Fibroblast of lung (primary cell): Measurements from ENCODE around the gene CYP2S1. TPM values are rescaled to one million over a fixed set of nuclear protein-coding genes. Genes with fewer than 3 reads are reported as not detected.
A peak's percentile ranks its signal among the peaks of the same experiment; 100 is the strongest.

Experiments
- DNase-seq, 2 donors: peaks; one replicate each; pipeline versions ENCODE4 v3.0.0 to v3.0.0-alpha.2; 2010; ENCODE audit warnings: low read depth in 2 of 2
- H2AFZ ChIP-seq: 2 replicates; pipeline ENCODE4 v1.5.1; 2012; ENCODE audit warnings: low read length, control low read depth, inconsistent platforms
- H3K27ac ChIP-seq: 2 replicates; pipeline ENCODE4 v1.5.1; 2011; ENCODE audit warnings: low read length, control low read depth; ENCODE audit not compliant: insufficient read depth
- H3K27me3 ChIP-seq: 2 replicates; pipeline ENCODE4 v1.5.1; 2011; ENCODE audit warnings: mild to moderate bottlenecking, low read length; ENCODE audit not compliant: control insufficient read depth, insufficient read depth
- H3K36me3 ChIP-seq: 2 replicates; pipeline ENCODE4 v1.5.1; 2011; ENCODE audit warnings: low read length; ENCODE audit not compliant: control insufficient read depth, insufficient read depth
- H3K4me1 ChIP-seq: 2 replicates; pipeline ENCODE4 v1.5.1; 2011; ENCODE audit warnings: low read length; ENCODE audit not compliant: control insufficient read depth, insufficient read depth; ENCODE audit errors: extremely low read depth
- H3K4me2 ChIP-seq: 2 replicates; pipeline ENCODE4 v1.5.1; 2011; ENCODE audit warnings: low read length, control low read depth; ENCODE audit not compliant: insufficient read depth; ENCODE audit errors: extremely low read depth
- H3K4me3 ChIP-seq, 4 experiments: fragments of 200-600 bp in 1 of 4; sonication (generic) in 1 of 4; replicated peaks in 1 of 4; 2 replicates each; pipeline ENCODE4 v1.5.1; 2011 to 2016; ENCODE audit warnings: low read length in 4 of 4, low read depth in 3 of 4, mild to moderate bottlenecking in 3 of 4, control low read depth in 2 of 4, inconsistent platforms in 1 of 4, mixed read lengths in 1 of 4; ENCODE audit not compliant: insufficient read depth in 1 of 4; ENCODE audit errors: control extremely low read depth in 1 of 4
- H3K79me2 ChIP-seq: 2 replicates; pipeline ENCODE4 v1.5.1; 2012; ENCODE audit warnings: mild to moderate bottlenecking, low read length, inconsistent platforms; ENCODE audit not compliant: control insufficient read depth, insufficient read depth
- H3K9ac ChIP-seq: 2 replicates; pipeline ENCODE4 v1.5.1; 2011; ENCODE audit warnings: mild to moderate bottlenecking, low read length, control low read depth; ENCODE audit not compliant: insufficient read depth
- H3K9me3 ChIP-seq: 2 replicates; pipeline ENCODE4 v1.5.1; 2012; ENCODE audit warnings: low read depth, low read length; ENCODE audit not compliant: control insufficient read depth, insufficient read depth
- H4K20me1 ChIP-seq: 2 replicates; pipeline ENCODE4 v1.5.1; 2011; ENCODE audit warnings: low read length; ENCODE audit not compliant: control insufficient read depth, insufficient read depth; ENCODE audit errors: extremely low read depth
- EZH2 ChIP-seq: IDR thresholded peaks from 2 replicates; pipeline ENCODE4 v1.5.1; 2012; ENCODE audit warnings: low read length, control low read depth, mild to moderate bottlenecking; ENCODE audit errors: missing control alignments
- polyA plus RNA-seq, 2 donors: library from polyadenylated mRNA; depleted of rRNA in 1 of 2; stranded (reverse) in 1 of 2; unstranded in 1 of 2; fragments of >200 nt; gene quantifications; 2 replicates each; pipeline ENCODE4 v1.2.1, GENCODE V29; 2011 to 2012; ENCODE audit warnings: missing spikeins in 1 of 2
- total RNA-seq: library from RNA; depleted of rRNA; stranded (reverse); fragments of >200 nt; gene quantifications from 2 replicates; pipeline ENCODE4 v1.2.1, GENCODE V29; 2014
- TF ChIP-seq, protein P1 (sequence below), 2 donors: IDR thresholded peaks in 1 of 2; conservative IDR thresholded peaks in 1 of 2; 1 replicate in 1 of 2; 2 replicates in 1 of 2; pipeline ENCODE4 v1.5.1; 2011 to 2012; ENCODE audit warnings: low read length in 2 of 2, control low read depth in 1 of 2, inconsistent platforms in 1 of 2, low read depth in 1 of 2, mild to moderate bottlenecking in 1 of 2

The CYP2S1 gene
- total and polyA plus RNA-seq, 2 donors (not counting 1 experiment from before 2014, with no cell fraction given): 0.93 to 3.5 TPM

DNA sequence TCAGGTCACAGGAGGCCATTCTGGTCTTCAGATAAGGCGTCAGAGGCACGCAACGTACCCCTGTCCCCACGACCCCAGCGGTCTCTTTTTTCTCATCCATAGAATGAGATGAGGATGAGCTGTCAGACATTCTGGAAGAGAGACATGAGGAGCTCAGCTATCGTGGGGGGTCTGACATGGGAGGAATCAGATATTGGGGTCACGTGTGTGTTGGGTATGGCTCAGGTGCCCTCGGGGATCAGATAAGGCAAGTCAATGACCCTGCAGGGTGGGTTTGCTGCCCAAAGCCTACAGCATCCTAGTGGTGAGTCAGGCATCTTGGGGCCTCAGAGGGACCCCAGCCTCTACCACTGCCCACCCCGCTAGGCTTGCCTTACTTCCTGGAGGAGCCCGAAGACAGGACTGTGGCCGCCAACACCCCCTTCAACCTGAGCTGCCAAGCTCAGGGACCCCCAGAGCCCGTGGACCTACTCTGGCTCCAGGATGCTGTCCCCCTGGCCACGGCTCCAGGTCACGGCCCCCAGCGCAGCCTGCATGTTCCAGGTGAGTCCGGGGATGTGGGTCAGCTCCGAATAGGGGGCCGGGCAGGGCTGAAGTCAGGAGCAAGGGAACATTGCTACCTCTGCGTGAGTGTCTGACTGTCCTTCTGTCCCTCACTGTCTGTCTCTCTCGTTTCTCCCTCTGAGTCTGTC is 28.6 kb downstream of the CYP2S1 start:
- no peak overlapping the region for H2AFZ ChIP-seq
- H3K4me3 ChIP-seq: peak overlapping the region; percentile 10 to 92 (median 82)
- H3K4me2 ChIP-seq: peak overlapping the region; percentile 93
- peaks cover 47% of the 10 kb centered on the region for H3K4me1 ChIP-seq
- peaks cover 60% of the 10 kb centered on the region for H3K79me2 ChIP-seq
- TF ChIP-seq EZH2: no peak
- TF ChIP-seq, protein P1, sequence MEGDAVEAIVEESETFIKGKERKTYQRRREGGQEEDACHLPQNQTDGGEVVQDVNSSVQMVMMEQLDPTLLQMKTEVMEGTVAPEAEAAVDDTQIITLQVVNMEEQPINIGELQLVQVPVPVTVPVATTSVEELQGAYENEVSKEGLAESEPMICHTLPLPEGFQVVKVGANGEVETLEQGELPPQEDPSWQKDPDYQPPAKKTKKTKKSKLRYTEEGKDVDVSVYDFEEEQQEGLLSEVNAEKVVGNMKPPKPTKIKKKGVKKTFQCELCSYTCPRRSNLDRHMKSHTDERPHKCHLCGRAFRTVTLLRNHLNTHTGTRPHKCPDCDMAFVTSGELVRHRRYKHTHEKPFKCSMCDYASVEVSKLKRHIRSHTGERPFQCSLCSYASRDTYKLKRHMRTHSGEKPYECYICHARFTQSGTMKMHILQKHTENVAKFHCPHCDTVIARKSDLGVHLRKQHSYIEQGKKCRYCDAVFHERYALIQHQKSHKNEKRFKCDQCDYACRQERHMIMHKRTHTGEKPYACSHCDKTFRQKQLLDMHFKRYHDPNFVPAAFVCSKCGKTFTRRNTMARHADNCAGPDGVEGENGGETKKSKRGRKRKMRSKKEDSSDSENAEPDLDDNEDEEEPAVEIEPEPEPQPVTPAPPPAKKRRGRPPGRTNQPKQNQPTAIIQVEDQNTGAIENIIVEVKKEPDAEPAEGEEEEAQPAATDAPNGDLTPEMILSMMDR (conservative IDR thresholded peaks at IDR 0.05 in 1 of 2, IDR thresholded peaks at IDR 0.05 in 1 of 2; ENCODE audit: low read depth in 1 of 2, low read length in 2 of 2): no peak
- DNase-seq: no peak
- H3K36me3 ChIP-seq: peaks cover 38% of the 10 kb centered on the region
- H3K9me3 ChIP-seq: no peaks in the 10 kb centered on the region
- H3K27me3 ChIP-seq: no peaks in the 10 kb centered on the region
- H3K27ac ChIP-seq: peak overlapping the region; percentile 99
- H3K9ac ChIP-seq: peak overlapping the region; percentile 77
- H4K20me1 ChIP-seq: no peaks in the 10 kb centered on the region

DNA sequence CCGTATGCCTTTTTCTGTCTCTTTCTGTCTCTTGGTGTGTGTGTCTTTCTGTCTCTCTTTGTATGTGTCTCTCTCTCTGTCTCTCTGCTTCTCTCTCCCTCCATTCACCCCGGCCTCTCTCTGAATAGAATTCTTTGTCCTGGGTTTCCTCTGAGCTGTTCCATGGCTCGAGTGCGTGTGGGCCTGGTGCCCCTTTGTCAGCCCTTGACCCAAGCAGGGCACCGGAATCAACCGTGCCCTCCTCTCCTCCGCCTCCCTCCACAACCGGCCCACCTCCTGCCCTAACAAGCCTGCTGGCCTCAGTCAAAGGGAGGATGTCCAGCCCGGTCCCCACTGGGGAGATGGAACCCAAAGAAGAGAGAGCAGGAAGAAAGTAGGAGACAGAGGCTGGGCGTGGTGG is 29.2 kb downstream of the CYP2S1 start:
- Histone ChIP-seq H3K9ac (no peak overlapping the region), H3K4me1 (peaks cover 52% of the 10 kb centered on the region), H3K27me3 (no peaks in the 10 kb centered on the region), H3K4me2 (peak overlapping the region; percentile 93), H3K9me3 (no peaks in the 10 kb centered on the region), H3K79me2 (peaks cover 65% of the 10 kb centered on the region), H3K4me3 (peak overlapping the region in 1 of 4 experiments; percentile 92), H3K27ac (peak overlapping the region; percentile 99), H3K36me3 (peaks cover 41% of the 10 kb centered on the region), H2AFZ (no peak overlapping the region), H4K20me1 (no peaks in the 10 kb centered on the region)
- TF ChIP-seq EZH2: no peak
- TF ChIP-seq, protein P1 (conservative IDR thresholded peaks at IDR 0.05 in 1 of 2, IDR thresholded peaks at IDR 0.05 in 1 of 2; ENCODE audit: low read depth in 1 of 2, low read length in 2 of 2): no peak
- no peak for DNase-seq

DNA sequence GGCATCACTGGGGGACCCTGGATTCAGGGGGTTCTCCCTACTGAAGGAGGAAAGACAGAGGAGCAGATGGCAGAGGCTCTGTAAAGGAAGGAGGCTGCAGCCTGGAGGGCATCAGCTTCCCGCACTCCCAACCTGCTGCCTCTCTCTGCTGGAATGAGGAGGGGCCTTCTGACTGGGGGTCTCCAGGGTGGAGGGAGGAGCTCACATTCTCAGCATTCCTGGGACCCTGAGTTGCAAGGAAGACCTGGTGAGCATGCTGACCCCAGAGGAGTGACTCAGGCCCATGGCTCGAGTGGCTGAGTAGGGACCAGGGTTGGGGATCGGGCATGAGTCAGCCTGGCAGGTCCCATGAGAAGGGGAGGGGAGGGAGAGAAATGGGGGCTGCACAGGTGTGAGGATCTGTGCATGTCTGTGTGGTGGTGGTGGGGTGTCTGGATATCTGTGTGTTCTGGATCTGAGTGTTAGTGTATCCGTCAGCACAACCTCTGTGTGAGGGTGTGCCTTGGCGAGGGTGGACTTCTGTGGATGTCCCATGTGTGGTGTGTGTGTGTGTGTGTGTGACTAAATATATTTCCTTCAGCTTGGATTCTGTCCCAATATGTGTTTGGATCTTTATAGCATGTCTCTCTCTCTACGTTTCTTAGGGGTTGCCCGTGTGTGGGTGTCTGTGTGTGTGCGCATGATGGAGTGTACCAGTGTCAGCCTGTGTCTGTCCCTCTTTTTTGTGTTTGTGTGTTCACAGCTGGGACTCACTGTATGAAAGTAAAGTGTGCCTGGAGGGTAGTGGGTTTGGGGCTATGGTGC is 30.6 kb downstream of the CYP2S1 start:
- Histone ChIP-seq H3K9me3 (no peaks in the 10 kb centered on the region), H3K9ac (peak overlapping the region; percentile 48), H3K4me1 (peaks cover 50% of the 10 kb centered on the region), H3K27me3 (no peaks in the 10 kb centered on the region), H3K79me2 (peaks cover 76% of the 10 kb centered on the region), H3K4me2 (peak overlapping the region; percentile 81), H4K20me1 (no peaks in the 10 kb centered on the region), H2AFZ (no peak overlapping the region), H3K4me3 (peak overlapping the region; percentile 18 to 39 (median 28)), H3K27ac (peak overlapping the region; percentile 99), H3K36me3 (peaks cover 46% of the 10 kb centered on the region)
- no peak for TF ChIP-seq EZH2
- TF ChIP-seq, protein P1 (conservative IDR thresholded peaks at IDR 0.05 in 1 of 2, IDR thresholded peaks at IDR 0.05 in 1 of 2; ENCODE audit: low read depth in 1 of 2, low read length in 2 of 2): no peak
- peak; percentile 66 to 96 for DNase-seq
